NCI-H226 (cell line): ENCODE results near the gene NLGN1.
"Not testable (repeated sequence)": the region's sequence is repeated elsewhere in the genome, so short reads cannot be mapped to it uniquely, and the experiment has no call there.

Experiments
- DNase-seq: peaks from one replicate; pipeline ENCODE4 v3.0.0-alpha.2; 2015

Gene NLGN1

GRCh38 chr3:173568623-173569022, 171.1 kb downstream of the NLGN1 start:
- no peak for DNase-seq

- DNase-seq = no peak
Observed at GRCh38 chr3:173583496-173583895, 186.0 kb downstream of the NLGN1 start.

GRCh38 chr3:173584093-173584837, 186.7 kb downstream of the NLGN1 start:
- DNase-seq = no peak

- DNase-seq = no peak
Observed at GRCh38 chr3:173584838-173585831, 187.6 kb downstream of the NLGN1 start.

- peak; percentile 42 for DNase-seq
Observed at GRCh38 chr3:173586166-173586565, 188.6 kb downstream of the NLGN1 start.

- DNase-seq = no peak
Observed at GRCh38 chr3:173587055-173587454, 189.5 kb downstream of the NLGN1 start.

- DNase-seq = no peak
Observed at GRCh38 chr3:173588556-173588955, 191.0 kb downstream of the NLGN1 start.

- DNase-seq = no peak
Observed at GRCh38 chr3:173589116-173589515, 191.6 kb downstream of the NLGN1 start.

- no peak for DNase-seq
Observed at GRCh38 chr3:173591401-173591800, 193.9 kb downstream of the NLGN1 start.

- not testable (repeated sequence) for DNase-seq
Observed at GRCh38 chr3:173594881-173595280, 197.3 kb downstream of the NLGN1 start.

- DNase-seq = no peak
Observed at GRCh38 chr3:173599673-173600072, 202.1 kb downstream of the NLGN1 start.

GRCh38 chr3:173614522-173614921, 217.0 kb downstream of the NLGN1 start:
- no peak for DNase-seq

- no peak for DNase-seq
Observed at GRCh38 chr3:173615661-173616060, 218.1 kb downstream of the NLGN1 start.

GRCh38 chr3:173617490-173617889, 219.9 kb downstream of the NLGN1 start:
- DNase-seq = no peak

- no peak for DNase-seq
Observed at GRCh38 chr3:173618148-173618547, 220.6 kb downstream of the NLGN1 start.

- peak; percentile 23 for DNase-seq
Observed at GRCh38 chr3:173618703-173619102, 221.2 kb downstream of the NLGN1 start.

GRCh38 chr3:173622166-173622565, 224.6 kb downstream of the NLGN1 start:
- no peak for DNase-seq

- no peak for DNase-seq
Observed at GRCh38 chr3:173624086-173624485, 226.5 kb downstream of the NLGN1 start.

- DNase-seq = no peak
Observed at GRCh38 chr3:173630849-173631248, 233.3 kb downstream of the NLGN1 start.

- no peak for DNase-seq
Observed at GRCh38 chr3:173632945-173633344, 235.4 kb downstream of the NLGN1 start.

- no peak for DNase-seq
Observed at GRCh38 chr3:173635826-173636225, 238.3 kb downstream of the NLGN1 start.

GRCh38 chr3:173639098-173639497, 241.6 kb downstream of the NLGN1 start:
- DNase-seq = no peak

- DNase-seq = no peak
Observed at GRCh38 chr3:173641696-173642095, 244.2 kb downstream of the NLGN1 start.
